WTC11 (cell line): ENCODE results near the gene POLDIP3. TPM values are rescaled to one million over a fixed set of nuclear protein-coding genes. Genes with fewer than 3 reads are reported as not detected.

ENCODE experiments used
- ATAC-seq: fragments of 200-7000 bp; cut with Tn5 transposase; 2 replicates; pipeline ENCODE4 v1.10.0; 2021; ENCODE audit warnings: mild to moderate bottlenecking, moderate library complexity
- CTCF ChIA-PET: fragments of 300-600 bp; sonication (Branson Sonifier 250); formaldehyde crosslinking; loops from one replicate; lab custom pipeline; 2021; ENCODE audit warnings: antibody characterized with exemption; lab: Charles Lee
- POLR2A ChIA-PET: fragments of 350-600 bp; sonication (Branson Sonifier 250); formaldehyde crosslinking; loops from one replicate; lab custom pipeline; 2021; ENCODE audit warnings: antibody characterized with exemption; lab: Charles Lee
- DNase-seq: peaks from one replicate; pipeline ENCODE4 v3.0.0; 2021; ENCODE audit warnings: low spot score
- H3K27ac Mint-ChIP-seq: 2 replicates; pipeline ENCODE4 v1.8.0; 2021; ENCODE audit warnings: mixed read lengths
- H3K27me3 Mint-ChIP-seq: 2 replicates; pipeline ENCODE4 v1.8.0; 2021; ENCODE audit warnings: low read depth, mild to moderate bottlenecking, moderate library complexity, mixed read lengths
- H3K36me3 Mint-ChIP-seq: 2 replicates; pipeline ENCODE4 v1.8.0; 2021; ENCODE audit warnings: mixed read lengths
- H3K4me1 Mint-ChIP-seq: 2 replicates; pipeline ENCODE4 v1.8.0; 2022; ENCODE audit warnings: mixed read lengths
- H3K4me3 Mint-ChIP-seq: 2 replicates; pipeline ENCODE4 v1.8.0; 2021; ENCODE audit warnings: mild to moderate bottlenecking, moderate library complexity, mixed read lengths
- H3K9me3 Mint-ChIP-seq: 2 replicates; pipeline ENCODE4 v1.8.0; 2021; ENCODE audit warnings: mixed read lengths
- CDX4 ChIP-seq: fragments of 250-450 bp; sonication (Bioruptor Pico); IDR thresholded peaks from 2 replicates; pipeline ENCODE4 v1.9.0; 2021; ENCODE audit warnings: moderate library complexity, mild to moderate bottlenecking, inconsistent platforms, borderline replicate concordance
- E2F5 ChIP-seq: sonication (generic); formaldehyde crosslinking; IDR thresholded peaks from 2 replicates; pipeline ENCODE4 v1.8.1; 2022; ENCODE audit warnings: mild to moderate bottlenecking, moderate library complexity, missing genetic modification reagents
- ELF4 ChIP-seq: sonication (generic); formaldehyde crosslinking; IDR thresholded peaks from 2 replicates; pipeline ENCODE4 v1.8.1; 2022; ENCODE audit warnings: low read depth, mild to moderate bottlenecking, moderate library complexity, missing genetic modification reagents
- ESRRA ChIP-seq: sonication (generic); formaldehyde crosslinking; IDR thresholded peaks from 2 replicates; pipeline ENCODE4 v1.8.1; 2022; ENCODE audit warnings: mild to moderate bottlenecking, missing genetic modification reagents, borderline replicate concordance
- FOXJ3 ChIP-seq: sonication (generic); formaldehyde crosslinking; IDR thresholded peaks from 2 replicates; pipeline ENCODE4 v1.9.0; 2021; ENCODE audit warnings: missing genetic modification reagents, mild to moderate bottlenecking, borderline replicate concordance
- GABPB1 ChIP-seq: sonication (generic); formaldehyde crosslinking; IDR thresholded peaks from 2 replicates; pipeline ENCODE4 v1.8.1; 2023; ENCODE audit warnings: mild to moderate bottlenecking, missing genetic modification reagents
- HMGA2 ChIP-seq: fragments of 250-450 bp; sonication (Bioruptor Pico); IDR thresholded peaks from 2 replicates; pipeline ENCODE4 v1.4.0; 2021; ENCODE audit warnings: mild to moderate bottlenecking, moderate library complexity
- JAZF1 ChIP-seq: fragments of 250-450 bp; sonication (Bioruptor Pico); IDR thresholded peaks from 2 replicates; pipeline ENCODE4 v1.9.0; 2021; ENCODE audit warnings: moderate library complexity, mild to moderate bottlenecking, inconsistent platforms
- KAT7 ChIP-seq: sonication (generic); formaldehyde crosslinking; IDR thresholded peaks from 2 replicates; pipeline ENCODE4 v1.8.1; 2023; ENCODE audit warnings: missing genetic modification reagents, mild to moderate bottlenecking, borderline replicate concordance
- MXD4 ChIP-seq: fragments of 250-450 bp; sonication (Bioruptor Pico); IDR thresholded peaks from 2 replicates; pipeline ENCODE4 v1.8.0; 2021; ENCODE audit warnings: mild to moderate bottlenecking, moderate library complexity, borderline replicate concordance
- OVOL2 ChIP-seq: fragments of 250-450 bp; sonication (Bioruptor Pico); IDR thresholded peaks from 2 replicates; pipeline ENCODE4 v1.9.0; 2021; ENCODE audit warnings: mild to moderate bottlenecking, borderline replicate concordance
- RORB ChIP-seq: fragments of 250-450 bp; sonication (Bioruptor Pico); IDR thresholded peaks from 2 replicates; pipeline ENCODE4 v1.9.0; 2021; ENCODE audit warnings: mild to moderate bottlenecking
- SOX15 ChIP-seq: fragments of 250-450 bp; sonication (Bioruptor Pico); IDR thresholded peaks from 2 replicates; pipeline ENCODE4 v1.9.0; 2021; ENCODE audit warnings: mild to moderate bottlenecking
- TEAD4 ChIP-seq: sonication (generic); formaldehyde crosslinking; IDR thresholded peaks from 2 replicates; pipeline ENCODE4 v1.8.0; 2022; ENCODE audit warnings: mild to moderate bottlenecking, missing genetic modification reagents
- TP53 ChIP-seq: sonication (generic); formaldehyde crosslinking; IDR thresholded peaks from 2 replicates; pipeline ENCODE4 v1.8.1; 2023; ENCODE audit warnings: mild to moderate bottlenecking, missing genetic modification reagents
- ZNF396 ChIP-seq: fragments of 250-450 bp; sonication (Bioruptor Pico); IDR thresholded peaks from 2 replicates; pipeline ENCODE4 v1.8.0; 2021; ENCODE audit warnings: mild to moderate bottlenecking, moderate library complexity, borderline replicate concordance
- total RNA-seq: library from RNA; stranded (reverse); gene quantifications from 3 replicates; pipeline ENCODE4 v1.2.3, GENCODE V29; 2021
- TF ChIP-seq, protein P1 (sequence below): sonication (generic); formaldehyde crosslinking; IDR thresholded peaks from 2 replicates; pipeline ENCODE4 v1.8.1; 2023; ENCODE audit warnings: mild to moderate bottlenecking, missing genetic modification reagents, borderline replicate concordance
- TF ChIP-seq, protein P2 (sequence below): sonication (generic); formaldehyde crosslinking; IDR thresholded peaks from 2 replicates; pipeline ENCODE4 v1.8.1; 2022; ENCODE audit warnings: low read depth, missing genetic modification reagents, borderline replicate concordance
- TF ChIP-seq, protein P3 (sequence below): sonication (generic); formaldehyde crosslinking; IDR thresholded peaks from 2 replicates; pipeline ENCODE4 v1.8.1; 2023; ENCODE audit warnings: mild to moderate bottlenecking, moderate library complexity, missing genetic modification reagents
- TF ChIP-seq, protein P4 (sequence below): fragments of 250-450 bp; sonication (Bioruptor Pico); conservative IDR thresholded peaks from 2 replicates; pipeline ENCODE4 v1.9.0; 2021; ENCODE audit warnings: mild to moderate bottlenecking

POLDIP3 gene
- total RNA-seq, 1 experiment from 2014 or later: 73.2 TPM

GRCh38 chr22:42603427-42603826, 11.3 kb downstream of the POLDIP3 start:
- peaks cover 3% of the 10 kb centered on the region; the same call in 1 of the 2 replicates for H3K9me3 Mint-ChIP-seq
- no peak for ATAC-seq
- H3K4me3 Mint-ChIP-seq: no peak overlapping the region
- ChIA-PET CTCF (no interaction called here), POLR2A (no interaction called here)
- DNase-seq: no peak
- no peaks in the 10 kb centered on the region for H3K27me3 Mint-ChIP-seq
- TF ChIP-seq JAZF1 (CRISPR knock-in tag) (no peak), KAT7 (CRISPR knock-in tag) (no peak), TEAD4 (CRISPR knock-in tag) (no peak), SOX15 (no peak), E2F5 (CRISPR knock-in tag) (no peak), TP53 (CRISPR knock-in tag) (no peak), ESRRA (CRISPR knock-in tag) (no peak), ELF4 (CRISPR knock-in tag) (no peak), OVOL2 (no peak), GABPB1 (CRISPR knock-in tag) (no peak), CDX4 (CRISPR knock-in tag) (no peak), FOXJ3 (no peak), MXD4 (CRISPR knock-in tag) (no peak), HMGA2 (CRISPR knock-in tag) (no peak), RORB (CRISPR knock-in tag) (no peak), ZNF396 (CRISPR knock-in tag) (no peak)
- TF ChIP-seq, protein P1, sequence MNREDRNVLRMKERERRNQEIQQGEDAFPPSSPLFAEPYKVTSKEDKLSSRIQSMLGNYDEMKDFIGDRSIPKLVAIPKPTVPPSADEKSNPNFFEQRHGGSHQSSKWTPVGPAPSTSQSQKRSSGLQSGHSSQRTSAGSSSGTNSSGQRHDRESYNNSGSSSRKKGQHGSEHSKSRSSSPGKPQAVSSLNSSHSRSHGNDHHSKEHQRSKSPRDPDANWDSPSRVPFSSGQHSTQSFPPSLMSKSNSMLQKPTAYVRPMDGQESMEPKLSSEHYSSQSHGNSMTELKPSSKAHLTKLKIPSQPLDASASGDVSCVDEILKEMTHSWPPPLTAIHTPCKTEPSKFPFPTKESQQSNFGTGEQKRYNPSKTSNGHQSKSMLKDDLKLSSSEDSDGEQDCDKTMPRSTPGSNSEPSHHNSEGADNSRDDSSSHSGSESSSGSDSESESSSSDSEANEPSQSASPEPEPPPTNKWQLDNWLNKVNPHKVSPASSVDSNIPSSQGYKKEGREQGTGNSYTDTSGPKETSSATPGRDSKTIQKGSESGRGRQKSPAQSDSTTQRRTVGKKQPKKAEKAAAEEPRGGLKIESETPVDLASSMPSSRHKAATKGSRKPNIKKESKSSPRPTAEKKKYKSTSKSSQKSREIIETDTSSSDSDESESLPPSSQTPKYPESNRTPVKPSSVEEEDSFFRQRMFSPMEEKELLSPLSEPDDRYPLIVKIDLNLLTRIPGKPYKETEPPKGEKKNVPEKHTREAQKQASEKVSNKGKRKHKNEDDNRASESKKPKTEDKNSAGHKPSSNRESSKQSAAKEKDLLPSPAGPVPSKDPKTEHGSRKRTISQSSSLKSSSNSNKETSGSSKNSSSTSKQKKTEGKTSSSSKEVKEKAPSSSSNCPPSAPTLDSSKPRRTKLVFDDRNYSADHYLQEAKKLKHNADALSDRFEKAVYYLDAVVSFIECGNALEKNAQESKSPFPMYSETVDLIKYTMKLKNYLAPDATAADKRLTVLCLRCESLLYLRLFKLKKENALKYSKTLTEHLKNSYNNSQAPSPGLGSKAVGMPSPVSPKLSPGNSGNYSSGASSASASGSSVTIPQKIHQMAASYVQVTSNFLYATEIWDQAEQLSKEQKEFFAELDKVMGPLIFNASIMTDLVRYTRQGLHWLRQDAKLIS (CRISPR knock-in tag): no peak
- TF ChIP-seq, protein P2, sequence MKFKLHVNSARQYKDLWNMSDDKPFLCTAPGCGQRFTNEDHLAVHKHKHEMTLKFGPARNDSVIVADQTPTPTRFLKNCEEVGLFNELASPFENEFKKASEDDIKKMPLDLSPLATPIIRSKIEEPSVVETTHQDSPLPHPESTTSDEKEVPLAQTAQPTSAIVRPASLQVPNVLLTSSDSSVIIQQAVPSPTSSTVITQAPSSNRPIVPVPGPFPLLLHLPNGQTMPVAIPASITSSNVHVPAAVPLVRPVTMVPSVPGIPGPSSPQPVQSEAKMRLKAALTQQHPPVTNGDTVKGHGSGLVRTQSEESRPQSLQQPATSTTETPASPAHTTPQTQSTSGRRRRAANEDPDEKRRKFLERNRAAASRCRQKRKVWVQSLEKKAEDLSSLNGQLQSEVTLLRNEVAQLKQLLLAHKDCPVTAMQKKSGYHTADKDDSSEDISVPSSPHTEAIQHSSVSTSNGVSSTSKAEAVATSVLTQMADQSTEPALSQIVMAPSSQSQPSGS (CRISPR knock-in tag): no peak
- TF ChIP-seq, protein P3, sequence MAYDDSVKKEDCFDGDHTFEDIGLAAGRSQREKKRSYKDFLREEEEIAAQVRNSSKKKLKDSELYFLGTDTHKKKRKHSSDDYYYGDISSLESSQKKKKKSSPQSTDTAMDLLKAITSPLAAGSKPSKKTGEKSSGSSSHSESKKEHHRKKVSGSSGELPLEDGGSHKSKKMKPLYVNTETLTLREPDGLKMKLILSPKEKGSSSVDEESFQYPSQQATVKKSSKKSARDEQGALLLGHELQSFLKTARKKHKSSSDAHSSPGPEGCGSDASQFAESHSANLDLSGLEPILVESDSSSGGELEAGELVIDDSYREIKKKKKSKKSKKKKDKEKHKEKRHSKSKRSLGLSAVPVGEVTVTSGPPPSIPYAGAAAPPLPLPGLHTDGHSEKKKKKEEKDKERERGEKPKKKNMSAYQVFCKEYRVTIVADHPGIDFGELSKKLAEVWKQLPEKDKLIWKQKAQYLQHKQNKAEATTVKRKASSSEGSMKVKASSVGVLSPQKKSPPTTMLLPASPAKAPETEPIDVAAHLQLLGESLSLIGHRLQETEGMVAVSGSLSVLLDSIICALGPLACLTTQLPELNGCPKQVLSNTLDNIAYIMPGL (CRISPR knock-in tag): no peak
- TF ChIP-seq, protein P4, sequence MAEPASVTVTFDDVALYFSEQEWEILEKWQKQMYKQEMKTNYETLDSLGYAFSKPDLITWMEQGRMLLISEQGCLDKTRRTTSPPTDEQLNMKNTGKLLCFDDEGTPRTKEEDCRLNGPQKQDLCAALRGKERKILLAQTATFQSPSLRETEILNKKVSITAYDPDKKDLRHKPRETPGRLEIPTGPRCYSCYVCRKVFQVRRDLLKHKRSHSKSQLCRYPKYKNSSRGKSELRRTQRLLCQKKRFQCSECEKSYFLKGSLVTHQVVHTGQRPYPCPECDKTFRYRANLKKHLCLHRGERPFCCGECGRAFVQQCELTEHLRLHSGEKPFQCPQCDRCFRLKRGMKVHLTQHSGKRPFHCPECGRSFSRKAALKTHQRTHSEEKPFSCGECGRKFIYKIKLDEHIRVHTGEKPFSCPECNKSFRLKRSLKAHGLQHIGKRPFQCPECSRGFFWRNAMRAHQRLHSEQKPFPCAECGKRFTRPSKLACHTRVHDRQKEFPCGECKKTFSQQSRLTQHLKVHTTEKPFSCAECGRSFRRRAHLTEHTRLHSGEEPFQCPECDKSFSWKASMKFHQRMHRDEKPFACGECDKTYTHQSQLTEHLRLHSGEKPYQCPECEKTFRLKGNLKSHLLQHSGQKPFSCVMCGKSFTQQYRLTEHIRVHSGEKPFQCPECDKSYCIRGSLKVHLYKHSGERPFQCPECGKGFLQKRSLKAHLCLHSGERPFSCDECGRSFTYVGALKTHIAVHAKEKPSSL (CRISPR knock-in tag): no peak
- no peak overlapping the region for H3K27ac Mint-ChIP-seq
- H3K4me1 Mint-ChIP-seq: peaks cover under 1% of the 10 kb centered on the region; the same call in 1 of the 2 replicates
- peaks cover 73% of the 10 kb centered on the region for H3K36me3 Mint-ChIP-seq
